Spleen (tissue), 11 donors: ENCODE data around the gene GRIA1. TPM values are rescaled to one million over a fixed set of nuclear protein-coding genes. Genes with fewer than 3 reads are reported as not detected.

Source experiments
- DNase-seq: peaks from one replicate; pipeline ENCODE4 v3.0.0-alpha.2; 2020
- H3K27ac ChIP-seq, 8 donors: fragments of 200-600 bp; sonication (generic) in 7 of 8; 1 replicate in 4 of 8; 2 replicates in 4 of 8; pipeline versions ENCODE4 v1.5.0 to v1.8.0; 2016 to 2021; ENCODE audit warnings: inconsistent platforms in 4 of 8, mild to moderate bottlenecking in 4 of 8, moderate library complexity in 1 of 8
- H3K27me3 ChIP-seq, 7 donors: fragments of 200-600 bp; sonication (generic) in 6 of 7; replicated peaks in 1 of 7; 1 replicate in 4 of 7; 2 replicates in 3 of 7; pipeline versions ENCODE4 v1.5.0 to v1.8.0; 2016 to 2021; ENCODE audit warnings: inconsistent platforms in 3 of 7, mild to moderate bottlenecking in 1 of 7
- H3K36me3 ChIP-seq, 6 donors: fragments of 200-600 bp; sonication (generic) in 5 of 6; 1 replicate in 4 of 6; 2 replicates in 2 of 6; pipeline versions ENCODE4 v1.5.0 to v1.8.0; 2016 to 2021; ENCODE audit warnings: inconsistent platforms in 2 of 6
- H3K4me1 ChIP-seq, 6 donors: fragments of 200-600 bp; sonication (generic) in 5 of 6; 1 replicate in 3 of 6; 2 replicates in 3 of 6; pipeline versions ENCODE4 v1.5.0 to v1.8.0; 2016 to 2021; ENCODE audit warnings: inconsistent platforms in 3 of 6
- H3K4me3 ChIP-seq, 8 donors: fragments of 200-600 bp; sonication (generic) in 7 of 8; 1 replicate in 4 of 8; 2 replicates in 4 of 8; pipeline versions ENCODE4 v1.5.0 to v1.8.0; 2016 to 2021; ENCODE audit warnings: inconsistent platforms in 4 of 8, mild to moderate bottlenecking in 4 of 8, moderate library complexity in 2 of 8
- H3K9me3 ChIP-seq, 8 donors: fragments of 200-600 bp; sonication (generic) in 7 of 8; 1 replicate in 4 of 8; 2 replicates in 4 of 8; pipeline versions ENCODE4 v1.5.0 to v1.8.0; 2016 to 2021; ENCODE audit warnings: inconsistent platforms in 4 of 8
- POLR2A ChIP-seq, 3 donors: fragments of 450-650 bp; IDR thresholded peaks; one replicate each; pipeline ENCODE4 v1.5.1; 2017; ENCODE audit warnings: antibody characterized with exemption in 3 of 3, mild to moderate bottlenecking in 1 of 3
- POLR2AphosphoS5 ChIP-seq, 3 donors: sonication (generic); formaldehyde crosslinking; IDR thresholded peaks; one replicate each; pipeline ENCODE4 v1.5.1; 2017; ENCODE audit warnings: antibody characterized with exemption in 3 of 3
- WGBS, 5 donors: extraction: QIAGEN DNeasy Blood & Tissue Kit in 3 of 5; methylation state at CpG; one replicate each; pipeline versions ENCODE4 v1.1.5 to v1.1.7; 2013 to 2018; 5-methylcytosine and 5-hydroxymethylcytosine counted together
- intact Hi-C: fragments of 100-400 bp; cut with DNase I; formaldehyde crosslinking; loops from one replicate; pipeline ENCODE4 v1.15.0; 2023; ENCODE audit warnings: low total_unique reads
- polyA plus RNA-seq, 3 donors: library from polyadenylated mRNA; stranded (reverse); fragments of 200-250 nt; gene quantifications; one replicate each; pipeline ENCODE4 v1.2.1, GENCODE V29; 2013
- total RNA-seq, 7 donors: library from RNA; depleted of rRNA in 3 of 7; stranded (reverse); fragments of >200 nt in 3 of 7; fragmentation: NEBNext Ultra II Directional in 4 of 7; extraction: Animal tissue kit (Norgen Biotek cat#: 25700) in 4 of 7; gene quantifications; one replicate each; pipeline versions ENCODE4 v1.1.0 to v1.2.1, GENCODE V29; 2016 to 2021
- TF ChIP-seq, protein P1 (sequence below), 11 experiments: fragments of 200-600 bp in 7 of 11; fragments of 450-650 bp in 4 of 11; sonication (generic) in 4 of 11; IDR thresholded peaks in 8 of 11; conservative IDR thresholded peaks in 3 of 11; 1 replicate in 7 of 11; 2 replicates in 4 of 11; pipeline versions ENCODE4 v1.4.0 to v1.8.0; 2016 to 2021; ENCODE audit warnings: antibody characterized with exemption in 11 of 11, inconsistent platforms in 4 of 11, mild to moderate bottlenecking in 1 of 11
- donor health status: healthy with polysubstance abuse.
- donor health status: DM: no; HTN: no; CAD: no; lungs with moderate emphysema.
- donor health status: DM: no; HTN: no; CAD: no.
- donor health status: Bipolar disorder and iron deficiency.
- donor health status: healthy.
- donor health status: DM: no; HTN: no; CAD: no.
- donor health status: DM: yes; HTN: yes; CAD: no.

The GRIA1 gene
- total and polyA plus RNA-seq, 10 donors: 0.02 to 0.19 (median 0.09) TPM; not detected in 6

- H3K4me1 ChIP-seq: no peaks in the 10 kb centered on the region
- peaks cover 0 to 5% (median 0%) of the 10 kb centered on the region in 7 donors for H3K27me3 ChIP-seq
- TF ChIP-seq, protein P1, sequence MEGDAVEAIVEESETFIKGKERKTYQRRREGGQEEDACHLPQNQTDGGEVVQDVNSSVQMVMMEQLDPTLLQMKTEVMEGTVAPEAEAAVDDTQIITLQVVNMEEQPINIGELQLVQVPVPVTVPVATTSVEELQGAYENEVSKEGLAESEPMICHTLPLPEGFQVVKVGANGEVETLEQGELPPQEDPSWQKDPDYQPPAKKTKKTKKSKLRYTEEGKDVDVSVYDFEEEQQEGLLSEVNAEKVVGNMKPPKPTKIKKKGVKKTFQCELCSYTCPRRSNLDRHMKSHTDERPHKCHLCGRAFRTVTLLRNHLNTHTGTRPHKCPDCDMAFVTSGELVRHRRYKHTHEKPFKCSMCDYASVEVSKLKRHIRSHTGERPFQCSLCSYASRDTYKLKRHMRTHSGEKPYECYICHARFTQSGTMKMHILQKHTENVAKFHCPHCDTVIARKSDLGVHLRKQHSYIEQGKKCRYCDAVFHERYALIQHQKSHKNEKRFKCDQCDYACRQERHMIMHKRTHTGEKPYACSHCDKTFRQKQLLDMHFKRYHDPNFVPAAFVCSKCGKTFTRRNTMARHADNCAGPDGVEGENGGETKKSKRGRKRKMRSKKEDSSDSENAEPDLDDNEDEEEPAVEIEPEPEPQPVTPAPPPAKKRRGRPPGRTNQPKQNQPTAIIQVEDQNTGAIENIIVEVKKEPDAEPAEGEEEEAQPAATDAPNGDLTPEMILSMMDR (IDR thresholded peaks at IDR 0.05 in 8 of 11, conservative IDR thresholded peaks at IDR 0.05 in 3 of 11): no peak
- no peak for TF ChIP-seq POLR2A (IDR thresholded peaks at IDR 0.05)
- no peak for TF ChIP-seq POLR2AphosphoS5 (IDR thresholded peaks at IDR 0.05)
- DNase-seq: no peak
- H3K36me3 ChIP-seq: no peaks in the 10 kb centered on the region
- H3K27ac ChIP-seq: no peak overlapping the region
- H3K9me3 ChIP-seq: no peaks in the 10 kb centered on the region
- 55 to 67% (median 61%) methylated on average over 4 of the region's 4 CpGs for WGBS, 5 donors
- no peak overlapping the region for H3K4me3 ChIP-seq
- intact Hi-C loops: no loop called here
Observed at GRCh38 chr5:153584126-153584959, 93.9 kb downstream of the GRIA1 start.

- no peak for TF ChIP-seq POLR2A (IDR thresholded peaks at IDR 0.05)
- no peak for TF ChIP-seq POLR2AphosphoS5 (IDR thresholded peaks at IDR 0.05)
- TF ChIP-seq, protein P1 (IDR thresholded peaks at IDR 0.05 in 8 of 11, conservative IDR thresholded peaks at IDR 0.05 in 3 of 11): no peak
- Histone ChIP-seq H3K4me3 (no peak overlapping the region), H3K27ac (no peak overlapping the region), H3K27me3 (peaks cover 0 to 5% (median 0%) of the 10 kb centered on the region in 7 donors), H3K9me3 (no peaks in the 10 kb centered on the region), H3K4me1 (no peaks in the 10 kb centered on the region), H3K36me3 (no peaks in the 10 kb centered on the region)
- no peak for DNase-seq
- intact Hi-C loops: no loop called here
- 72 to 85% (median 79%) methylated on average over 3 of the region's 3 CpGs for WGBS, 5 donors
Observed at GRCh38 chr5:153584960-153585359, 94.5 kb downstream of the GRIA1 start.

DNA sequence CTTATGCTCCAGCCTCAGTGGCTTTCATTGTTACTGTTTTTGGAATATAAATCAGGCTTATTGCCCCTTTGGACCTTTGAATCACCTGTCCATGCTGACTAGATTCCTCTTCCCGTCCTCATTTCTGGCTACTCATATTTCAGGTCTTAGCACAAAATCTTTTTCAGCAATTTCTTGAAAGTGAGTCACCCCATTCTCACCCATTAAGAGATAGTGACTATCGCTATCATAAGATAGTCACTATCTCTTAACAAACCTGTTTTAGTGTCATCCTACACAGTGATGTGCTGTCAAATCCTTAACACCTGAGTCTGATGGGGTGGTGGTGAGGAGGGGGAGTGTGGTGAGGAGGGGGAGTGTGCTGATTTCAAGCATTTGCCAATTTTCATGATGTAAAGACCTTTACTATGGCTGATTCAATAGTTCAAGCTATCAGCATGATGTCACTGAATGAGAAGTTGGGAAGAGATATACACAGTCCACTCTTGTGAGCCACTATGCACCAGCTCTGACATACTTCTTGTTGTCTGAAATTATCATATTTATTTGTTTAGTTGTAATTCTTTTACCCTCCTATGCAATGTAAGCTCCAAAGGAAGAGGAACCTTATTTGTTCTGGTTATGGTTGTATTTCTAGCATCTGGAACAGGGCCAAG is 95.3 kb downstream of the GRIA1 start:
- TF ChIP-seq, protein P1 (IDR thresholded peaks at IDR 0.05 in 8 of 11, conservative IDR thresholded peaks at IDR 0.05 in 3 of 11): no peak
- TF ChIP-seq POLR2AphosphoS5 (IDR thresholded peaks at IDR 0.05) (no peak), POLR2A (IDR thresholded peaks at IDR 0.05) (no peak)
- Histone ChIP-seq H3K27ac (no peak overlapping the region), H3K4me1 (no peaks in the 10 kb centered on the region), H3K4me3 (no peak overlapping the region), H3K36me3 (no peaks in the 10 kb centered on the region), H3K9me3 (no peaks in the 10 kb centered on the region), H3K27me3 (peaks cover 0 to 5% (median 0%) of the 10 kb centered on the region in 7 donors)
- no peak for DNase-seq
- whole genome bisulfite sequencing, 5 donors: 49 to 88% (median 60%) methylated on average over 2 of the region's 2 CpGs
- intact Hi-C loops: no loop called here

- WGBS, 5 donors: 33 to 44% (median 37%) methylated on average over 1 of the region's 1 CpG
- Histone ChIP-seq H3K36me3 (no peaks in the 10 kb centered on the region), H3K27me3 (no peaks in the 10 kb centered on the region), H3K9me3 (no peaks in the 10 kb centered on the region), H3K27ac (no peak overlapping the region), H3K4me1 (no peaks in the 10 kb centered on the region), H3K4me3 (no peak overlapping the region)
- intact Hi-C loops: no loop called here
- DNase-seq: no peak
- TF ChIP-seq POLR2AphosphoS5 (IDR thresholded peaks at IDR 0.05) (no peak), POLR2A (IDR thresholded peaks at IDR 0.05) (no peak)
- TF ChIP-seq, protein P1 (IDR thresholded peaks at IDR 0.05 in 8 of 11, conservative IDR thresholded peaks at IDR 0.05 in 3 of 11): no peak
Observed at GRCh38 chr5:153592081-153592480, 101.6 kb downstream of the GRIA1 start.
